Sigmoid colon (tissue), 4 donors: ENCODE measurements around the gene SRGAP1.

Experiments
- POLR2A ChIP-seq, 2 donors: fragments of 450-650 bp; IDR thresholded peaks; one replicate each; pipeline ENCODE4 v1.6.1; 2016; ENCODE audit warnings: antibody characterized with exemption in 2 of 2, mild to moderate bottlenecking in 2 of 2, moderate library complexity in 2 of 2
- POLR2AphosphoS5 ChIP-seq, 4 donors: sonication (generic); formaldehyde crosslinking; IDR thresholded peaks; one replicate each; pipeline ENCODE4 v1.6.1; 2017; ENCODE audit warnings: antibody characterized with exemption in 4 of 4
- TF ChIP-seq, protein P1 (sequence below), 4 experiments: fragments of 450-650 bp in 3 of 4; fragments of 200-600 bp in 1 of 4; IDR thresholded peaks; one replicate each; pipeline ENCODE4 v1.5.1; 2016 to 2019; ENCODE audit warnings: antibody characterized with exemption in 4 of 4, mild to moderate bottlenecking in 3 of 4, moderate library complexity in 2 of 4

DNA sequence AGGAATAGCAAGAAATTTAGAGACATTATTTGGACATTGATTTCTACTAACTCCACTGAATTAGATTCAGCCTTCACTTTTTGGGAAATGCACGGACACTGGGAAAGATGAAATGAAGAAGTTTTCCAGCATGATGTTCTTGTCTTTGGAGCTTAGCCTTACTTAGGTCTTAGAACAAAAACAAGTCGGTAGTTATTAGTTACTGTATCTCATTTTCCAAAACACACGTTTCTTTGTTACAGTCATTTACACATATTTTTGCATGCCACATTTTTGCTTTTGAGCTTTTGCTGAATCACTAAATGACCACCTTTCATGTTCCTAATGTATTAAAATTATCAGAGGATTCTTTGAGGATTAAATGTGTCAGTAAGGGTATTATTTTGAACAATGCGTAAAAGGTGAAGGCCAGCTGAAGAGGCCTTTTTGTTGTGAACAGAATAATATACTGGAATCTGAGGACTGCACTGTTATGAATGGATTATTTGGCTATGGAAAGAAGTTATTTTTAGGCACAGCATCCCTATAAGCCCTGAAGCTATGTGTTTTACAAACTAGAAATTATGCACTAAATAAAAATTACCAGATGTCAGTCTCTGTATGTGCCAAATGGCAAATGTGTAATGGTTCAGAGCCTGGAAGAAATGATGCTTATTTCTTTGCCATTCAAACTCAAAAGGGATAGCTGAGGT, 138.2 kb downstream of the SRGAP1 start:
- TF ChIP-seq POLR2A (IDR thresholded peaks at IDR 0.05) (no peak), POLR2AphosphoS5 (IDR thresholded peaks at IDR 0.05) (no peak)
- TF ChIP-seq, protein P1, sequence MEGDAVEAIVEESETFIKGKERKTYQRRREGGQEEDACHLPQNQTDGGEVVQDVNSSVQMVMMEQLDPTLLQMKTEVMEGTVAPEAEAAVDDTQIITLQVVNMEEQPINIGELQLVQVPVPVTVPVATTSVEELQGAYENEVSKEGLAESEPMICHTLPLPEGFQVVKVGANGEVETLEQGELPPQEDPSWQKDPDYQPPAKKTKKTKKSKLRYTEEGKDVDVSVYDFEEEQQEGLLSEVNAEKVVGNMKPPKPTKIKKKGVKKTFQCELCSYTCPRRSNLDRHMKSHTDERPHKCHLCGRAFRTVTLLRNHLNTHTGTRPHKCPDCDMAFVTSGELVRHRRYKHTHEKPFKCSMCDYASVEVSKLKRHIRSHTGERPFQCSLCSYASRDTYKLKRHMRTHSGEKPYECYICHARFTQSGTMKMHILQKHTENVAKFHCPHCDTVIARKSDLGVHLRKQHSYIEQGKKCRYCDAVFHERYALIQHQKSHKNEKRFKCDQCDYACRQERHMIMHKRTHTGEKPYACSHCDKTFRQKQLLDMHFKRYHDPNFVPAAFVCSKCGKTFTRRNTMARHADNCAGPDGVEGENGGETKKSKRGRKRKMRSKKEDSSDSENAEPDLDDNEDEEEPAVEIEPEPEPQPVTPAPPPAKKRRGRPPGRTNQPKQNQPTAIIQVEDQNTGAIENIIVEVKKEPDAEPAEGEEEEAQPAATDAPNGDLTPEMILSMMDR (IDR thresholded peaks at IDR 0.05), result no peak
